GM12878 (cell line): Measurements from ENCODE around the gene SDK2. TPM values are rescaled to one million over a fixed set of nuclear protein-coding genes. Genes with fewer than 3 reads are reported as not detected.

ENCODE experiments used
- ATAC-seq: fragments of 200-7000 bp; cut with Tn5 transposase; 3 replicates; pipeline ENCODE4 v1.9.1; 2020; ENCODE audit warnings: mild to moderate bottlenecking, moderate library complexity
- BruUV-seq: library from RNA; stranded (reverse); fragments of 400-500 nt; replicated peaks from 2 replicates; lab custom pipeline; 2021; lab: Mats Ljungman, UMichigan
- CTCF ChIA-PET: fragments of 300-600 bp; sonication (Branson Sonifier 250); formaldehyde crosslinking; extraction: SDS; loops from one replicate; lab custom pipeline; 2021; ENCODE audit warnings: inconsistent platforms; lab: Yijun Ruan, JAX
- POLR2A ChIA-PET: fragments of 350-600 bp; formaldehyde crosslinking; extraction: SDS; loops from one replicate; lab custom pipeline; 2021; ENCODE audit warnings: inconsistent platforms; lab: Charles Lee
- RAD21 ChIA-PET: fragments of 300-600 bp; sonication (Branson Sonifier 250); formaldehyde crosslinking; loops from one replicate; lab custom pipeline; 2023; ENCODE audit warnings: antibody characterized with exemption; ENCODE audit not compliant: unreplicated experiment; lab: Charles Lee
- SMC1A ChIA-PET: fragments of 300-600 bp; sonication (Branson Sonifier 250); formaldehyde crosslinking; loops from one replicate; lab custom pipeline; 2023; ENCODE audit not compliant: unreplicated experiment, uncharacterized antibody; lab: Charles Lee
- DNase-seq: peaks from one replicate; pipeline ENCODE4 v3.0.0-alpha.2; 2011; ENCODE audit warnings: low read depth, low spot score
- FAIRE-seq: peaks from 3 replicates; lab custom pipeline; 2011; peaks lifted over from hg19 to GRCh38; lab: Jason Lieb, UNC
- H2AFZ ChIP-seq: 2 replicates; pipeline ENCODE4 v1.6.0; 2011; ENCODE audit warnings: low read depth, low read length, control low read depth; ENCODE audit not compliant: control insufficient read depth
- H3K27ac ChIP-seq: 2 replicates; pipeline ENCODE4 v1.5.1; 2011; ENCODE audit warnings: control low read depth; ENCODE audit not compliant: control insufficient read depth, insufficient read depth
- H3K27me3 ChIP-seq, 2 experiments: replicated peaks in 1 of 2; 2 replicates each; pipeline versions ENCODE4 v1.6.0 to v1.6.1; 2011; ENCODE audit warnings: low read length in 1 of 2; ENCODE audit not compliant: control insufficient read depth in 2 of 2, insufficient read depth in 2 of 2
- H3K36me3 ChIP-seq, 2 experiments: 2 replicates each; pipeline ENCODE4 v1.5.1; 2011; ENCODE audit warnings: low read length in 1 of 2; ENCODE audit not compliant: control insufficient read depth in 2 of 2, insufficient read depth in 2 of 2
- H3K4me1 ChIP-seq: 2 replicates; pipeline ENCODE4 v1.6.1; 2011; ENCODE audit warnings: mild to moderate bottlenecking, low read length, moderate library complexity, mixed read lengths; ENCODE audit not compliant: control insufficient read depth, insufficient read depth
- H3K4me2 ChIP-seq: 2 replicates; pipeline ENCODE4 v1.6.0; 2011; ENCODE audit warnings: control low read depth; ENCODE audit not compliant: control insufficient read depth, insufficient read depth
- H3K4me3 ChIP-seq: fragments of 200-600 bp; sonication (generic); 2 replicates; pipeline ENCODE4 v1.5.1; 2016
- H3K79me2 ChIP-seq: 2 replicates; pipeline ENCODE4 v1.6.0; 2011; ENCODE audit warnings: low read length; ENCODE audit not compliant: control insufficient read depth, insufficient read depth
- H3K9ac ChIP-seq: 2 replicates; pipeline ENCODE4 v1.8.0; 2011; ENCODE audit warnings: low read length, control low read depth, mixed read lengths; ENCODE audit not compliant: control insufficient read depth, insufficient read depth
- H3K9me3 ChIP-seq: replicated peaks from 3 replicates; pipeline ENCODE4 v1.5.1; 2011; ENCODE audit warnings: mild to moderate bottlenecking, low read length; ENCODE audit not compliant: control insufficient read depth, insufficient read depth
- H4K20me1 ChIP-seq: 2 replicates; pipeline ENCODE4 v1.6.0; 2011; ENCODE audit not compliant: control insufficient read depth, insufficient read depth
- ATF7 ChIP-seq: fragments of 450-650 bp; IDR thresholded peaks from 2 replicates; pipeline ENCODE4 v1.6.1; 2016; ENCODE audit warnings: low read depth, mild to moderate bottlenecking
- CBX5 ChIP-seq: sonication (generic); IDR thresholded peaks from 2 replicates; pipeline ENCODE4 v1.6.1; 2016; ENCODE audit warnings: low read depth, moderate library complexity, mild to moderate bottlenecking, inconsistent platforms
- CHD4 ChIP-seq: fragments of 200-600 bp; sonication (generic); IDR thresholded peaks from 2 replicates; pipeline ENCODE4 v1.6.1; 2016; ENCODE audit warnings: mild to moderate bottlenecking
- EP300 ChIP-seq, 2 experiments: fragments of 150-350 bp in 1 of 2; IDR thresholded peaks; 2 replicates each; pipeline ENCODE4 v1.6.1; 2011 to 2012; ENCODE audit warnings: low read depth in 2 of 2, low read length in 2 of 2, borderline replicate concordance in 1 of 2, improper control_type of control experiment in 1 of 2, inconsistent platforms in 1 of 2; ENCODE audit not compliant: control insufficient read depth in 1 of 2
- IKZF2 ChIP-seq, 2 experiments: fragments of 450-650 bp; IDR thresholded peaks; 2 replicates each; pipeline ENCODE4 v1.6.1; 2017; ENCODE audit warnings: mild to moderate bottlenecking in 2 of 2, moderate library complexity in 2 of 2
- MTA2 ChIP-seq: fragments of 450-650 bp; IDR thresholded peaks from 2 replicates; pipeline ENCODE4 v1.6.1; 2016; ENCODE audit warnings: low read depth, mild to moderate bottlenecking, moderate library complexity
- RELA ChIP-seq: fragments of 450-650 bp; IDR thresholded peaks from 2 replicates; pipeline ENCODE4 v1.8.0; 2014; ENCODE audit warnings: borderline replicate concordance; ENCODE audit not compliant: partially characterized antibody
- SMAD1 ChIP-seq: fragments of 450-650 bp; IDR thresholded peaks from 2 replicates; pipeline ENCODE4 v1.6.1; 2018; ENCODE audit warnings: mild to moderate bottlenecking, low read depth; ENCODE audit not compliant: partially characterized antibody
- SMC3 ChIP-seq: IDR thresholded peaks from 2 replicates; pipeline ENCODE4 v1.6.1; 2011; ENCODE audit warnings: low read length, improper control_type of control experiment, borderline replicate concordance
- SPI1 ChIP-seq: IDR thresholded peaks from 2 replicates; pipeline ENCODE4 v1.6.1; 2011; ENCODE audit warnings: low read depth, mild to moderate bottlenecking, low read length, moderate library complexity, borderline replicate concordance; ENCODE audit not compliant: insufficient read depth
- STAT1 ChIP-seq: fragments of 450-650 bp; conservative IDR thresholded peaks from 2 replicates; pipeline ENCODE4 v1.6.1; 2014; ENCODE audit warnings: antibody characterized with exemption, mild to moderate bottlenecking
- STAT3 ChIP-seq: IDR thresholded peaks from 2 replicates; pipeline ENCODE4 v1.6.1; 2011; ENCODE audit warnings: low read depth, low read length, improper control_type of control experiment
- TAF1 ChIP-seq: IDR thresholded peaks from 2 replicates; pipeline ENCODE4 v1.6.1; 2011; ENCODE audit warnings: mild to moderate bottlenecking, low read depth, low read length, borderline replicate concordance
- TCF7 ChIP-seq: IDR thresholded peaks from 2 replicates; pipeline ENCODE4 v1.6.1; 2014; ENCODE audit warnings: antibody characterized with exemption, borderline replicate concordance
- USF2 ChIP-seq: IDR thresholded peaks from 2 replicates; pipeline ENCODE4 v1.6.1; 2011; ENCODE audit warnings: low read depth, low read length, improper control_type of control experiment, borderline replicate concordance
- ZSCAN29 ChIP-seq: fragments of 450-650 bp; IDR thresholded peaks from 2 replicates; pipeline ENCODE4 v1.6.1; 2017; ENCODE audit warnings: mild to moderate bottlenecking, moderate library complexity
- WGBS: methylation state at CpG from one replicate; pipeline ENCODE4 v1.1.6; 2016; ENCODE audit warnings: low lambda C conversion rate; ENCODE audit not compliant: insufficient replicate concordance, insufficient coverage; ENCODE audit errors: missing lambda C conversion rate; 5-methylcytosine and 5-hydroxymethylcytosine counted together
- in situ Hi-C: fragments of 300-500 bp; cut with MboI; formaldehyde crosslinking; loops from 9 replicates; pipeline ENCODE4 v1.14.3; 2018; ENCODE audit warnings: mixed read lengths
- intact Hi-C: fragments of 100-400 bp; cut with micrococcal nuclease; formaldehyde crosslinking; loops from one replicate; pipeline ENCODE4 v1.14.2; 2022; ENCODE audit not compliant: unreplicated experiment
- polyA plus RNA-seq, 11 experiments: library from polyadenylated mRNA; depleted of rRNA in 4 of 11; unstranded in 6 of 11; stranded (reverse) in 5 of 11; fragments of >200 nt; fragmentation: Nextera tagmentation in 4 of 11; fragmentation: Illumina TruSeq in 1 of 11; extraction: Ambion mirVana in 4 of 11; extraction: Trizol in 1 of 11; gene quantifications; 1 replicate in 1 of 11; 2 replicates in 10 of 11; pipeline versions ENCODE4 v1.2.1 to v1.2.3, GENCODE V29; 2011 to 2016; ENCODE audit warnings: inconsistent platforms in 2 of 11, missing spikeins in 2 of 11, low read depth in 1 of 11
- total RNA-seq, 4 experiments: library from RNA; depleted of rRNA in 3 of 4; stranded (reverse); fragments of >200 nt in 3 of 4; fragmentation: Illumina TruSeq in 1 of 4; extraction: Trizol in 1 of 4; gene quantifications; 2 replicates each; pipeline versions ENCODE4 v1.2.1 to v1.2.3, GENCODE V29; 2013 to 2021

Gene SDK2
- total and polyA plus RNA-seq, 10 of the 15 experiments (the other 5 are each of a cell fraction or from before 2014, with no cell fraction given), result 0.03 to 0.08 (median 0.03) TPM; not detected in 7

GRCh38 chr17:73358668-73359067 is 285.6 kb downstream of the SDK2 start:
- no peaks in the 10 kb centered on the region for H3K79me2 ChIP-seq
- H2AFZ ChIP-seq, result no peak overlapping the region
- H3K4me2 ChIP-seq, result no peak overlapping the region
- no peak for FAIRE-seq
- no peaks in the 10 kb centered on the region; a peak in 1 of 4 replicates for H3K27me3 ChIP-seq
- DNase-seq, result no peak
- no peaks in the 10 kb centered on the region for H3K36me3 ChIP-seq
- POLR2A ChIA-PET, result no interaction called here
- no peaks in the 10 kb centered on the region for H4K20me1 ChIP-seq
- H3K4me3 ChIP-seq, result no peak overlapping the region
- TF ChIP-seq TCF7 (no peak), CHD4 (no peak), ATF7 (no peak), SPI1 (no peak), SMAD1 (no peak), STAT3 (no peak), EP300 (IDR thresholded peaks at IDR 0.05; ENCODE audit: borderline replicate concordance in 1 of 2, control insufficient read depth in 1 of 2, low read depth in 2 of 2, low read length in 2 of 2) (no peak), TAF1 (no peak), RELA (no peak), CBX5 (no peak), MTA2 (no peak), USF2 (no peak), STAT1 (no peak), IKZF2 (IDR thresholded peaks at IDR 0.05) (no peak), SMC3 (no peak), ZSCAN29 (no peak)
- TF ChIP-seq, all 136 proteins: peak for 0
- no peak overlapping the region for H3K27ac ChIP-seq
- ATAC-seq, result no peak
- CTCF ChIA-PET, result no interaction called here
- 20% methylated on average over 9 of the region's 9 CpGs for WGBS
- intact Hi-C loops (no loop called here), in situ Hi-C loops (no loop called here)
- H3K4me1 ChIP-seq, result no peaks in the 10 kb centered on the region
- SMC1A ChIA-PET, result no interaction called here
- no peak overlapping the region for H3K9ac ChIP-seq
- no peaks in the 10 kb centered on the region for H3K9me3 ChIP-seq
- no TSS peak for BruUV-seq
- RAD21 ChIA-PET, result no interaction called here
